Measurements from ENCODE around the gene FILIP1L.

Gene FILIP1L

DNA sequence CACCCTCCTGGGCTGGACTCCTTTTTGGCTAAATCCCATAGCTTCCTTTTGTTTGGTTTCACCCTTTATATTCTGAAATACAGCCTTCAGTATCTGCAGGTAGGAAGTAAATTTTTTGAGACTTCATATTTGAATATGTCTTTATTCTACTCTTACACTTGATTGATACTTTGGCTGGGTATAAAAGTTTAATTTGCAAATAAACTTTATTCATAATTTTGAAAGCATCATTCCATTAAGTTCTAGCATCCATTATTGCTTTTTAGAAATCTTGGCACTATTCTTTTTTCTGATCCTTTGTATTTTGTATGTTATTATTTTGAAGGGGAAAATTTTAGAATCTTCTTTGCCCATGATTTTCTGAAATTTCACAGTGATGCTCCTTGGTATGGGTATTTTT is 41.3 kb upstream of the FILIP1L start:
- TF ChIP-seq EP300 (IDR thresholded peaks at IDR 0.05; ENCODE audit: borderline replicate concordance) (no peak), CEBPB (IDR thresholded peaks at IDR 0.05) (no peak), CREB1 (IDR thresholded peaks at IDR 0.05; ENCODE audit: low read depth) (no peak), RAD21 (IDR thresholded peaks at IDR 0.05; ENCODE audit: low read depth) (no peak), TAF1 (IDR thresholded peaks at IDR 0.05; ENCODE audit: low read depth) (no peak), YY1 (IDR thresholded peaks at IDR 0.05; ENCODE audit: low read depth) (no peak), TCF12 (IDR thresholded peaks at IDR 0.05; ENCODE audit: low read depth) (no peak), FOXM1 (IDR thresholded peaks at IDR 0.05; ENCODE audit: borderline replicate concordance, low read depth) (no peak)
- TF ChIP-seq, protein P1, sequence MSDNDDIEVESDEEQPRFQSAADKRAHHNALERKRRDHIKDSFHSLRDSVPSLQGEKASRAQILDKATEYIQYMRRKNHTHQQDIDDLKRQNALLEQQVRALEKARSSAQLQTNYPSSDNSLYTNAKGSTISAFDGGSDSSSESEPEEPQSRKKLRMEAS (IDR thresholded peaks at IDR 0.05): no peak
- TF ChIP-seq, protein P2, sequence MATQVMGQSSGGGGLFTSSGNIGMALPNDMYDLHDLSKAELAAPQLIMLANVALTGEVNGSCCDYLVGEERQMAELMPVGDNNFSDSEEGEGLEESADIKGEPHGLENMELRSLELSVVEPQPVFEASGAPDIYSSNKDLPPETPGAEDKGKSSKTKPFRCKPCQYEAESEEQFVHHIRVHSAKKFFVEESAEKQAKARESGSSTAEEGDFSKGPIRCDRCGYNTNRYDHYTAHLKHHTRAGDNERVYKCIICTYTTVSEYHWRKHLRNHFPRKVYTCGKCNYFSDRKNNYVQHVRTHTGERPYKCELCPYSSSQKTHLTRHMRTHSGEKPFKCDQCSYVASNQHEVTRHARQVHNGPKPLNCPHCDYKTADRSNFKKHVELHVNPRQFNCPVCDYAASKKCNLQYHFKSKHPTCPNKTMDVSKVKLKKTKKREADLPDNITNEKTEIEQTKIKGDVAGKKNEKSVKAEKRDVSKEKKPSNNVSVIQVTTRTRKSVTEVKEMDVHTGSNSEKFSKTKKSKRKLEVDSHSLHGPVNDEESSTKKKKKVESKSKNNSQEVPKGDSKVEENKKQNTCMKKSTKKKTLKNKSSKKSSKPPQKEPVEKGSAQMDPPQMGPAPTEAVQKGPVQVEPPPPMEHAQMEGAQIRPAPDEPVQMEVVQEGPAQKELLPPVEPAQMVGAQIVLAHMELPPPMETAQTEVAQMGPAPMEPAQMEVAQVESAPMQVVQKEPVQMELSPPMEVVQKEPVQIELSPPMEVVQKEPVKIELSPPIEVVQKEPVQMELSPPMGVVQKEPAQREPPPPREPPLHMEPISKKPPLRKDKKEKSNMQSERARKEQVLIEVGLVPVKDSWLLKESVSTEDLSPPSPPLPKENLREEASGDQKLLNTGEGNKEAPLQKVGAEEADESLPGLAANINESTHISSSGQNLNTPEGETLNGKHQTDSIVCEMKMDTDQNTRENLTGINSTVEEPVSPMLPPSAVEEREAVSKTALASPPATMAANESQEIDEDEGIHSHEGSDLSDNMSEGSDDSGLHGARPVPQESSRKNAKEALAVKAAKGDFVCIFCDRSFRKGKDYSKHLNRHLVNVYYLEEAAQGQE (IDR thresholded peaks at IDR 0.05; ENCODE audit: low read depth): no peak
- TF ChIP-seq, protein P3, sequence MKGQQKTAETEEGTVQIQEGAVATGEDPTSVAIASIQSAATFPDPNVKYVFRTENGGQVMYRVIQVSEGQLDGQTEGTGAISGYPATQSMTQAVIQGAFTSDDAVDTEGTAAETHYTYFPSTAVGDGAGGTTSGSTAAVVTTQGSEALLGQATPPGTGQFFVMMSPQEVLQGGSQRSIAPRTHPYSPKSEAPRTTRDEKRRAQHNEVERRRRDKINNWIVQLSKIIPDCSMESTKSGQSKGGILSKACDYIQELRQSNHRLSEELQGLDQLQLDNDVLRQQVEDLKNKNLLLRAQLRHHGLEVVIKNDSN (IDR thresholded peaks at IDR 0.05): no peak

DNA sequence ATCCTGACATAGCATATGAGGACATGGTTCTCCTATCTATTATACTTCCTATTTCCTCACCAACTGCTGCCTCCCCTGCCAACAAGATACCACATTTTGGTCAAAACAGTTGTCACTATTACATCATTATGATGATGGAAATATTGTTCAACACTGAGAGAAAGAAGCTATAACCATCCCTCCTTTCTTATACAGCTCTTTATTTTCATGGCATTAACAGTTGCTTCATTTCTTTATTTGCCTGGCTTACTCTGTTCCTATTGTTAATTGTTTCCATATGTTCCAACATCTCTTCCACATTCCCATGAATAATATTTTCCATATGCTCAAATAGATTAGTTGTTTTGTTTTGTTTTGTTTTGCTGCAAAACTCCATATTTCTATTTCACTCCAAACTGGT is 40.8 kb upstream of the FILIP1L start:
- TF ChIP-seq RAD21 (IDR thresholded peaks at IDR 0.05; ENCODE audit: low read depth) (no peak), FOXM1 (IDR thresholded peaks at IDR 0.05; ENCODE audit: borderline replicate concordance, low read depth) (no peak), EP300 (IDR thresholded peaks at IDR 0.05; ENCODE audit: borderline replicate concordance) (no peak), YY1 (IDR thresholded peaks at IDR 0.05; ENCODE audit: low read depth) (no peak), NFIC (IDR thresholded peaks at IDR 0.05) (no peak), CREB1 (IDR thresholded peaks at IDR 0.05; ENCODE audit: low read depth) (no peak), TEAD4 (IDR thresholded peaks at IDR 0.05) (no peak), TCF12 (IDR thresholded peaks at IDR 0.05; ENCODE audit: low read depth) (no peak), TAF1 (IDR thresholded peaks at IDR 0.05; ENCODE audit: low read depth) (no peak), ZBTB7A (IDR thresholded peaks at IDR 0.05; ENCODE audit: low read depth) (no peak), EGR1 (IDR thresholded peaks at IDR 0.05) (no peak), CEBPB (IDR thresholded peaks at IDR 0.05) (no peak)
- TF ChIP-seq, protein P3 (IDR thresholded peaks at IDR 0.05): no peak
- TF ChIP-seq, protein P2 (IDR thresholded peaks at IDR 0.05; ENCODE audit: low read depth): no peak
- TF ChIP-seq, protein P1 (IDR thresholded peaks at IDR 0.05): no peak

DNA sequence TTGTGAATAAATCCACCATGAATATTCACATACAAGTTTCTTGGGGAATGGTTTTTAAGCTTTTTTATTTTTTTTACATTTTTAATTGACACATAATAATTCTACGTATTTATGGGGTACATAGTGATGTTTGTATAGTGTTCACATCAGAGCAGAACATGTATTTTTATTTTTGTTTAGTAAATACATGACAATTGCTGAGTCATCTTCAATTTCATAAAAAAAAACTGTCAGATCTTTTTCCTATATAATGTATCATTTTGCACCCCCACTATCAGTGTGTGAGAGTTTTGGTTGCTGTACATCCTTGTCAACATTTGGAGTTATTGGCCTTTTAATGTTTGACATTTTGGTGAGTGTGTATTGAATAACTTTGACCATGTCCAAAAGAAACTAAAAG is 39.9 kb upstream of the FILIP1L start:
- TF ChIP-seq, protein P3 (IDR thresholded peaks at IDR 0.05): no peak
- TF ChIP-seq TAF1 (IDR thresholded peaks at IDR 0.05; ENCODE audit: low read depth) (no peak), FOXM1 (IDR thresholded peaks at IDR 0.05; ENCODE audit: borderline replicate concordance, low read depth) (no peak), YY1 (IDR thresholded peaks at IDR 0.05; ENCODE audit: low read depth) (no peak), EP300 (IDR thresholded peaks at IDR 0.05; ENCODE audit: borderline replicate concordance) (no peak)

DNA sequence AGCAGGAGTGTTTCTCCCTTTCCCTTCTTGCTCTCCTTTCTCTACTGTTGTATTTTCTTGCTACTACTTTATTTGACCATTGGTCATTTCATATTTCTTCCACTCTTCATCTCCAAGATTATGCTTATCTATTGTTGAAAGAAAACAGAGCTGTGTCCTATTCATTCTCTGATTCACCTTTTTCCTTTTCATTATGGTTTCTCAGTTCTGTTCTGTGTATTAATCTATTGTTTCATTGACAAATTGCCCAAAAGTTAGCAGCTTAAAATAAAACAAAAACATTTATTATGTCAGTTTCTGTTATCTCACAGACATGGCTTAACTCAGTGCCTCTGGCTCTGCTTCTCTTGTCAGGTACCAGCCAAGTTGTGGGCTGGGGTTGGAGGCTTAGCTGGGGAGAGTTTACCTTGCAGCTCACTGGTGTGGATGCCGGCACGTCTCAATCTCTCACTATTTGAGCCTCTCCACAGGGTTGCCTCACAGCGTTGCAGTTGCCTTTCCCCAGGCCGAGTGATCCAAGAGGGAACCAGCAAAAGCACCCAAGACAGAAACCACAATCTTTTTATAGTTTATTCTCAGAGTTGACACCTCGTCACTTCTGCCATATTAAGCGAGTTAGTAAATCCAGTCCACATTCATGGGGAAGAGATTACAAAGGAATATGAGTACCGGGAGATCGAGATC is 36.9 kb upstream of the FILIP1L start:
- TF ChIP-seq CEBPB (IDR thresholded peaks at IDR 0.05) (no peak), EP300 (IDR thresholded peaks at IDR 0.05; ENCODE audit: borderline replicate concordance) (no peak), TAF1 (IDR thresholded peaks at IDR 0.05; ENCODE audit: low read depth) (no peak), TCF12 (IDR thresholded peaks at IDR 0.05; ENCODE audit: low read depth) (no peak), FOXM1 (IDR thresholded peaks at IDR 0.05; ENCODE audit: borderline replicate concordance, low read depth) (no peak), NFIC (IDR thresholded peaks at IDR 0.05) (no peak), CREB1 (IDR thresholded peaks at IDR 0.05; ENCODE audit: low read depth) (no peak), TEAD4 (IDR thresholded peaks at IDR 0.05) (no peak), ZBTB7A (IDR thresholded peaks at IDR 0.05; ENCODE audit: low read depth) (no peak), YY1 (IDR thresholded peaks at IDR 0.05; ENCODE audit: low read depth) (no peak), EGR1 (IDR thresholded peaks at IDR 0.05) (no peak), RAD21 (IDR thresholded peaks at IDR 0.05; ENCODE audit: low read depth) (no peak)
- TF ChIP-seq, protein P3 (IDR thresholded peaks at IDR 0.05): no peak
- TF ChIP-seq, protein P2 (IDR thresholded peaks at IDR 0.05; ENCODE audit: low read depth): no peak
- TF ChIP-seq, protein P1 (IDR thresholded peaks at IDR 0.05): no peak
